Ureter (tissue), 1 donor: ENCODE measurements around the gene ERCC6L. TPM values are rescaled to one million over a fixed set of nuclear protein-coding genes. Genes with fewer than 3 reads are reported as not detected.

ENCODE experiments used
- DNase-seq: peaks from one replicate; pipeline ENCODE4 v3.0.0-alpha.2; 2020; ENCODE audit warnings: low spot score
- total RNA-seq: library from RNA; stranded (reverse); gene quantifications from one replicate; pipeline ENCODE4 v1.2.4, GENCODE V29; 2023
- donor health status: DM: yes; HTN: yes; CAD: no.

ERCC6L gene, protein sequence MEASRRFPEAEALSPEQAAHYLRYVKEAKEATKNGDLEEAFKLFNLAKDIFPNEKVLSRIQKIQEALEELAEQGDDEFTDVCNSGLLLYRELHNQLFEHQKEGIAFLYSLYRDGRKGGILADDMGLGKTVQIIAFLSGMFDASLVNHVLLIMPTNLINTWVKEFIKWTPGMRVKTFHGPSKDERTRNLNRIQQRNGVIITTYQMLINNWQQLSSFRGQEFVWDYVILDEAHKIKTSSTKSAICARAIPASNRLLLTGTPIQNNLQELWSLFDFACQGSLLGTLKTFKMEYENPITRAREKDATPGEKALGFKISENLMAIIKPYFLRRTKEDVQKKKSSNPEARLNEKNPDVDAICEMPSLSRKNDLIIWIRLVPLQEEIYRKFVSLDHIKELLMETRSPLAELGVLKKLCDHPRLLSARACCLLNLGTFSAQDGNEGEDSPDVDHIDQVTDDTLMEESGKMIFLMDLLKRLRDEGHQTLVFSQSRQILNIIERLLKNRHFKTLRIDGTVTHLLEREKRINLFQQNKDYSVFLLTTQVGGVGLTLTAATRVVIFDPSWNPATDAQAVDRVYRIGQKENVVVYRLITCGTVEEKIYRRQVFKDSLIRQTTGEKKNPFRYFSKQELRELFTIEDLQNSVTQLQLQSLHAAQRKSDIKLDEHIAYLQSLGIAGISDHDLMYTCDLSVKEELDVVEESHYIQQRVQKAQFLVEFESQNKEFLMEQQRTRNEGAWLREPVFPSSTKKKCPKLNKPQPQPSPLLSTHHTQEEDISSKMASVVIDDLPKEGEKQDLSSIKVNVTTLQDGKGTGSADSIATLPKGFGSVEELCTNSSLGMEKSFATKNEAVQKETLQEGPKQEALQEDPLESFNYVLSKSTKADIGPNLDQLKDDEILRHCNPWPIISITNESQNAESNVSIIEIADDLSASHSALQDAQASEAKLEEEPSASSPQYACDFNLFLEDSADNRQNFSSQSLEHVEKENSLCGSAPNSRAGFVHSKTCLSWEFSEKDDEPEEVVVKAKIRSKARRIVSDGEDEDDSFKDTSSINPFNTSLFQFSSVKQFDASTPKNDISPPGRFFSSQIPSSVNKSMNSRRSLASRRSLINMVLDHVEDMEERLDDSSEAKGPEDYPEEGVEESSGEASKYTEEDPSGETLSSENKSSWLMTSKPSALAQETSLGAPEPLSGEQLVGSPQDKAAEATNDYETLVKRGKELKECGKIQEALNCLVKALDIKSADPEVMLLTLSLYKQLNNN
- 0.26 TPM for total RNA-seq

DNA sequence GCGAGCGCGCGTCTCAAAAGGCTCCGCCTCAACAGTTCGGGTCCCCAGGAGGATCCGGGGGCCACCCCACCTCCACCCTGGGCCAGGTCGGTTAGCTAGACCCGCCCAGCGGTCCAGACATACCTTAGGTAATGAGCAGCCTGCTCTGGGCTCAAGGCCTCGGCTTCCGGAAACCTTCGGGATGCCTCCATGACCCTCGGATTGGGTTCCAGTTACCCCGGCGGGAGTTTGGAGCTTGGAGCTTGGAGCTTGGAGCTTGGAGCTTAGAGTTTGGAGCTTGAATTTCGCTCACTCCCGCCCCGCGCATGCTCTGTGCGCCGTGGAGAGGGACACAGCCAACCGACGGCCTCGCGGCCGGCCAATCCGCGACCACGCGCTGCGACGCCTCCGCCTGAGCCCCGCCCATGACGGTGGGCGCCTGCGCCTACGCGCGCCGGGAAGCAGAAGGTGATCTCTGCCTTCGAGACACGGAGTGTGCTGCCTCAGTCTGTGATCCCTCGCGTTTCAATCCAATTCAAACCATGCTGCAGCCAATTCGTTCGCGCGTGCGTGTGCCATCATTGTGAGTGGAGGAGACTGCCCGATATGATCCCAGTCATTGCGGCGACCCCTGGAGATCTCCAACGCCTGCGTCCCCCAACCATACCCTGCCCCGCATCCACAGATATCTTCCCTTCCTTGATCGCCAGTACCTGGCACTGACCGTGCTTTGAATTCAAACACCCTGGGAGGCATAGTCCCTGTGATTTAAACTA, at the start of gene ERCC6L:
Gene ERCC6L (minus strand): TSS at position 307 of the 755 bp plus-strand sequence. CDS start 116 bp downstream, at position 191.
- peak; percentile 86 for DNase-seq

DNA sequence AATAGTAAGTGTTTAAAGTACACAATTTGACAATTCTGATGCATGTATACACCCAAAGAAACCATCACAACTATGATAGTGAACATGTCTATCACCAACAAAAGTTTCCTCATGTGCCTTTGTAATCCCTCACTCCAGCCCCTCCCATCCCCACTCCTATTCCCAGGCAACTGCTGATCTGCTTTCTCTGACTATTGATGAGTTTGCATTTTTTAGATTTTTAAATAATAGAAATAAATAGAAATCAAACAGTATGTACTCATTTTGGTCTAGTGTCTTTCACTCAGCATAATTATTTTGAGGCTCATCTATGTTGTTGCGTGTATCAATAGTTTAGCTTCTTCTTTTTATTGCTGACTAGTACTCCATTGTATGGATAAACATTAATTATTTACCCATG, 43.5 kb upstream of the ERCC6L start:
- DNase-seq = no peak

DNA sequence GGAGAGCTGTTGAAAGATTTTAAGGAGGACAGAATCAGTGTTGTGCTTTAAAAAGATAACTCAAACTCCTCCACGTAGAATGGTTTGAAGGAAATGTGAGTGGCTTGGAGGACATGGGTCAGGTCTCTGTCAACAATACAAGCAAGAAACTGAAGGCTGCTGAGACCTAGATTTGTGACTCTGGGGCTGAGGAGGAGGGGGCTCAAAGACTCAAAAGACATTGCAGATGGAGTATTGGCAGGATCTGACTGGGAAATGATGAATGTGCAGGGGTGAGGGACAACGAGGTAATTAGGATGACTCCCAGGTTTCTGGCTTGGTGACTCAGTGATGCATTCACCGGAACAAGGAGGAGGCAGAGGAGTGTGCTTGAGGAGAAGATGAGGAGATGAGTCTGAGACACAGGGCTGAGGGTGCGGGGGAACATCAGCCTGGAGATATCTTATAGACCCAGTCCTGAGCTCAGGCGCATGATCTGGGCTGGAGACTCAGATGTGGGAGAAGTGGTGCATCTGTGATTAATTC, 41.6 kb upstream of the ERCC6L start:
- DNase-seq = no peak

DNA sequence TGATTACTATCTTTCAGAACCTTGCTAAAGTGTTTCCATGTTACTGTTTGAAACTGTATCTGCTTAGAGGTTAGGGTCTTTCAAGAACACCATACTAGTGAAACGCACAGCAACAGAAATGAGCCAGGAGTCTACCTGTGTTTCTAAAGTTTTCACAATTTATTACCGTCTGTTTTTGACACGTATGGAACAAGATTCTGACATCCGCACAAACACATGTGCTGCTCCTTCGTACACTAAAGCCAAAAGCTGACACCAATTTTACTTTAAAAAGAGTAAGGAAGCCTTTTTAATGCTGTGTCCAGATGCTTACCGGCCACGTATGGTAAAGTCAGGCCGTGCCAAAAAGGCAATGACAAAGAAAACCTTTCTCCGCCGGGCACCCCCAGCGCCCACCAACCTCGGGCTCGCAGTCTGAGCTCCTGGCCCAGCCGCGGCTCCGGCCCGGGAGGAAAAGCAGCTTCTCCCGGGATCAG, 37.7 kb upstream of the ERCC6L start:
- no peak for DNase-seq

DNA sequence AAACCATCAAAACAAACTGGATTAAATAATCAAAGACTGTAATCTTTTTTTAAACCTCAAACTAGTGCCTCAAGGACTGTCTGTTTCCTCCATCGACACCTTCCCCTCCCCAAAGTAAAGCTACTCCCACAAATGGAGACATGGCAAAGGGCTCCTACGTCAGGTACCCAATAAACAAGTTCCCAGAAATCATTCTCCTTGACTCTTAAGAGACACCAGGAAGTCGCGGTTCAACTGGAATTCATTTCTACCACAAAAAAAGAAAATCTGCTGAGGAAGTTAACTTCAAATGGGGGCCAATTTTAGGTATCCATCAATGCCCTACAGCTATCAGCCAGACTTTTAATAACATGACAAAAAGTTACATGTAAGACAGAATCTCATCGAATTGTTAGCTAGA, 35.7 kb upstream of the ERCC6L start:
- DNase-seq = no peak

DNA sequence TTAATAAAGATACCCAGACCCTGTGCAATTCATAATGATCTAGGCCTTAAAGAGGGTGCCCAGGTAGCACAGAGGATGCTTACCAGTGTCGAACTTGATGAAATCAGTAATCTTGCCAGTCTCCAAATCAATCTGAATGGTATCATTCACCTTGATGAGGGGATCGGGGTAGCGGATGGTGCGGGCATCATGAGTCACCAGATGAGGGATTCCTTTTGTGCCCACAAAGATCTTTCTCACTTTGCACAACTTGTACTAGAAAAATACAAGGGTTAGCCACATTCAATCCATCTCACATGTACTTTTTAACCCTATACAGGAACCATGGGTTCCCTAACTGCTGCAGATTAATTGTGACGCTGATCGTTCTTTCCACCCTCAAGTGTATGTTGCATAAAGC, 34.9 kb upstream of the ERCC6L start:
- no peak for DNase-seq

DNA sequence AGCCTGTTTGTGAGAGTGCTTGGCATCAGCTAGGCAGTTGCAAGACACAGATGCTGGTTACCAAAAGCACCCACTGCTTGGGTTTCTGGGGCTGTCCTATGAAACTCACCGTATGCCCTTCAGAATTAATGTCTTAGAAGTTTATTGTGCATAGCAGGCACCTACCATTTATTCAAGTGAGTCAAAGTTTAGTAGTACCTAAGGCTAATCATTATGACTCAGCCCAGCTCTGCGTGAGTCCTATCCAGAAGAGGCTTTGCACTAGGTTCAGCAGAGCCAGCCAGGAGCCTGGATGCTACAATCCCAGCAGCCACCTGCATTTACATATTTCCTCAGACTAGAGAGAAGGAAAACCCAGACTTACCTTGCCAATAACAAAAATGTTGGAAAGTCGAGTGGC, 34.0 kb upstream of the ERCC6L start:
- no peak for DNase-seq

DNA sequence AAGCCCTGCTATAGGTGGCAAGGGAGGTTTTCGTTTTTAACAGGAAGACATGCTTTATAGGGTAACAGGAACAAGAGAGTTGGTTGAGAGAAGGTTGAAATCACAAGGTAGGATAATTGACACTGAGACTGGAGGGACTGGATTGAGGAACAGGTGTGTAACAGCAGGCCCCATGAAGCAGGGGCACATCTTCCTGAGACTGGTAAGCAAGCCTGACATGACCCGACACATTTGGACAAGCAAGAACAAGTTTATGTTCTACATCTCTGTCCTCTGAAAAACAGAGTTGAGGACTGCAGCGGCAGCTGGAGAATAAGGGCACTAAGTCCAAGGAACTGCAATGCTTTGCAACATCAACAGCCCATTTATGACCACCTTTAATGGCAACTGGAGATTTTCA, 33.0 kb upstream of the ERCC6L start:
- DNase-seq = peak; percentile 47

DNA sequence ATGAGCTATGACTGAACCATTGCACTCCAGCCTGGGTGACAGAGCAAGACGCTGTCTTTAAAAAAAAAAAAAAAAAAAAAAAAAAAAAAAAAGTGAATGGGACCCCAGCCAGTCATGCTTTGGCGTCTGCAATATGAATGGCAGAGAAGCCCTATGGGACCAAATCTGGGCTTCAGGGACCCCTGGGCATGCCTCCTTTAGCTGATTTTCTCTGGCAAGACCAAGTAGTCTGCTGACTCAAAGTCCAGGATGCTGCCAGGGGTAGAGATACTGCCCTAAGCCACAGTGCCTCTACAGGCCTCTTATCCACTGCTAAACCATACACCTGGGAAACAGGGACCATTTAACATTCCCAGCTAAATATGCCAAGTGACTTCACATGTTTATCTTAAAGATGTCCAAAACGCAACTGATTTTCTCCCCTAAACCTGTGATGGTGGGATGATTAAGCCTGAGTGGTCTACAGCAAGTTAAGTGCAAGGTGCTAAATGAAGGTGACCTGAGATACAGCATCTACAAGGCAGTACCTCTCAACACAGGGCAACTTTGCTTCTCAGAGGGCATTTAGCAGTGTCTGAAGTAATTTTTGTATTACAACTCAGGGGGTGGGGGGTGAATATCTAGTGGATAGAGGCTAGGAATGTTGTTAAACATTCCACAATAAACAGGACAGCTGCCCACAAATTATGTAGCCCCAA, 32.4 kb upstream of the ERCC6L start:
- DNase-seq = no peak

DNA sequence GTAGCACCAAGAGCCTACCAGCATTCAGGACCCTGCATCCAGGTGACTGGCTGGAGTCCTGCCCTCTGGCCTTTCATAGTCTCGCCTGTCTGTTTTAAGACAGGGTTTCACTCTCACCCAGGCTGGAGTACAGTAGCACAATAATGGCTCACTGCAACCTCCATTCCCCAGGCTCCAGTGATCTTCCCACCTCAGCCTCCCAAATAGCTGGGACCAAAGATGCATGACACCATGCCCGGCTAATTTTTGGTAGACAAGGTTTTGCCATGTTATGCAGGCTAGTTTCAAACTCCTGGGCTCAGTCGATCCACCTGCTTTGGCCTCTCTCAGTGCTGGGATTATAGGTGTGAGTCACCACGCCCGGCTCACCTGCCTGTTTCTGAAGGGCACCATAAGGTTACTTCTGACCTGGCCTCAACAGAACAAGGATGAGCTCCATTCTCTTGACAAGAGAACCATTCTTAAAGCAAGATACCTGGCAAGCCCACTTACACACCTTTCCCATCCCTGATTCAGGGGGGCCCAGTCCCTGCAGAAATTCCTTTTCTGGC, 31.6 kb upstream of the ERCC6L start:
- no peak for DNase-seq

DNA sequence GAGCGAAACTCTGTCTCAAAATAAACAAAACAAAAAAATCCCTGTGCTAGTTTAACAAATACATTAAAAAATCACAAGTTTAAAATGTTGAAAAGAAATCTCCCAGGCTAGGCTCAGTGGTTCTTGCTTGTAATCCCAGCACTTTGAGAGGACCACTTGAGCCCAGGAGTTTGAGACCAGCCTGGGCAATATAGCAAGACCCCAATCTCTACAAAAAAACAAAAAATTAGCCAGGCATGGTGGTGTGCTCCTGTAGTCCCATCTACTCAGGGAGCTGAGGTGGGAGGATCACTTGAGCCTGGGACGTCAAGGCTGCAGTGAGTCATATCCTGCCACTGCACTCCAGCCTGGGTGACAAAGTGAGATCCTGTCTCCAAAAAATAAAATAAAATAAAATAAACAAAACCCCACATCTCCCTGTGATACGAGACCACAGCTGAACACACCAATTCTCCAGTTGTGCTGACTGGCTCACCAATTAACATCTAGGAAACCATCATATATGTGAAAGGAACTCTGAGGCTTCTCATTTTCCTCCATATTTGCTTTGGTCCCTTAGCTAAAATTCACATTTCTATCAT, 30.9 kb upstream of the ERCC6L start:
- no peak for DNase-seq

DNA sequence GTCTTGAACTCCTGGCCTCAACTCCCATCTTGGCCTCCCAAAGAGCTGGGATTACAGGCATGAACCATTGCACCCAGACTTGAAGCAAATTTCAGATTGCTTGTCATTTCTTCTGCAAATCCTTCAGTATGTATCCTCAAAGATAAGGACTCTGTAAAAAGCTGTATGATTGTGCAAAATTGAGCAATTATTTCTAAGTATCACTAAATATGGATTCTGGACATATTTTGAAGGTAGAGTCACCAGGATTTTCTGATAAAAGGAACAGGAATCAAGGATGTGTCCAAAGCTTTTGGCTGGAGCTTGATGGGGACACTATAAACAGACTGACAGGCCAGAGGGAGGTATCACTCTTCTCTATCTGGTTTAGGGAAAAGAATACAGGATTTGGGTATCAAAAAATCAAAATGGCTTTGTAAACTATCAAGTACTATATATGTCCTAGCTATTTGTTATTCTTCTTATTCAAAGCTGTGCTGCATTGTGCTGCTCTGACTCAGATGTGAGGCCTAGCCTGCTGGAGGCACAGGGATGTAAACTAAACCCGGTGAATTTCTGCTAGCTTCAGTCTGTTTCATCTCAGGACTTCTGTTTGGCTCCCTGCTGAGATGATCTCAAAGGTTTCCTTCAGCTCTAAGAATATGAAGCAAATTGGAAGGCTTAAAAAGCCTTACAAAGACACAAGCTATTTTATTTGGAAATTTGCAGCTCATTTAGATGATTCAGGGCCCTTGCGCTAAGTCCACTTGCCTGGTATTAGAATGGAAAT, 30.0 kb upstream of the ERCC6L start:
- DNase-seq = no peak

DNA sequence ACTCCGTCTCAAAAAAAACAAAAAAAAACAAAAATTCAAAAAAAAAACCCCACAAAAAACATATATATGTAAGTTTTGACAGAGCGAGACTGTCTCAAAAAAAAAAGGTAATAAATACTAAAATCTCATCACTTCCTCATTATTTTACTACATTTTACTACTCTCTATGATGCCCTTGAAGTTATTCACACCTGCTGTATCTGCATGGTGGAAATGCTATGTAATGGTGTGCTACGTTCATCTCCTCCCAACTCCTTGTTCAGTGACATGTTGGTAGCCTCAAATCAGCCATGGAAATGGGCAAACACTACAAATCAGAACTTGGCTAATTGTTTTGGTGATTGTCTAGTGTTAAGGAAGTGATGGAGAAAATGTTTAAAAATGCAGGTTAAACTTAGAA, 26.4 kb upstream of the ERCC6L start:
- no peak for DNase-seq

DNA sequence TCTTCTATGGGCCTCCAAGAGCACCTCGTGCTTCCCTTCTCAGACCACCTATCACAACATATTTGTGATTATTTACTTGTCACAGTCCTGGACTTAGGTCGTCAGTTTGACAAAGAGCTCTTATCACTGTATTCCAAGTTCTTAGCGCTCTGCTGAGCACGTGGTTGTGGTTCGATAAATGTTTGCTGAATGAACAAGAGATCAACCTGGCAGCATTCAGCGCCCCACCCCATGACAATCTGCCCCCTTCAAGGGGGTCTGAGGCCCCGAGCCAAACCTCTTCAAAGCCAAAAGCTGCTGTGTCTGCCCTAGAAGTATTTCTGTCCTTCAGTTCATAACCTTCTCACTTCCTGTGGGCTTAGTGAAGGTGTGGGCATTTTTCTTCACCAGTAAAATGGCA, 23.2 kb upstream of the ERCC6L start:
- DNase-seq = no peak

DNA sequence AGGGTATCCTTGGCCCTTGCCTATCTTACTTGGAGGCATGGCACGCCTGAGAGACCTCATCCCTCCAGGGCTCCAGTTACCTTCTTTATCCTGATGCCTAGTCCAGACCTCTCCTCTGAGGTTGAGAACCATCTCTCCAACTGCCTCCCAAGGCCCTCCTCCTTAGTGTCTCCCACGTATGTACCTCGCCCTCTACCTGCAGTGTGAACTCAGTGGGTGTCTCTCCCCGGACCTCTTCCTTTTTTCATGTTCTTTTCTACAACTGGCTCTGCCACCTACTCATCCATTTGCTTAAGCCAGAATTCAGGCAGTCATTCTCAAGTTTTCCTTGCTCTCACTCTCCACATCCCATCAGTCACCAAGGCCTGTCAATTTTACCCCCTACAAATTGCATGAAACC, 21.6 kb upstream of the ERCC6L start:
- DNase-seq = no peak

DNA sequence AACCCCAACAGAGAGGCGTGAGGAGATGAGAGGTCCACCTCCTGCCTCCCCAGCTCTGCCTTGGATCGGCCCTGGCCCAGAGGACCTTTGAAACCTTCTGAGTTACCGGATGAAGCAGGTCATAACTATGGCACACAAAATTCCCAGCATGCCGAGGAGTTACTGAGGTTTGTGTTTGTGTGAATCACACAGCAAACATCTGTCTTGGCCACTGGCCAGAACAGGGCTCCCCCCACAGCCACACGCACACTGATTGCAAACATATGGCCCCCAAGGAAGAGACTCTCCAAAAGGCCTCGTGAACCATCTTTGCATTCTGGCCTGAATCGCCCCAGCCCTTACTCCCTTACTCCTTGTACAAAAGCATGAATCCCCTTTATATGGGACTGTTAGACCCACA, 19.3 kb upstream of the ERCC6L start:
- DNase-seq = no peak

DNA sequence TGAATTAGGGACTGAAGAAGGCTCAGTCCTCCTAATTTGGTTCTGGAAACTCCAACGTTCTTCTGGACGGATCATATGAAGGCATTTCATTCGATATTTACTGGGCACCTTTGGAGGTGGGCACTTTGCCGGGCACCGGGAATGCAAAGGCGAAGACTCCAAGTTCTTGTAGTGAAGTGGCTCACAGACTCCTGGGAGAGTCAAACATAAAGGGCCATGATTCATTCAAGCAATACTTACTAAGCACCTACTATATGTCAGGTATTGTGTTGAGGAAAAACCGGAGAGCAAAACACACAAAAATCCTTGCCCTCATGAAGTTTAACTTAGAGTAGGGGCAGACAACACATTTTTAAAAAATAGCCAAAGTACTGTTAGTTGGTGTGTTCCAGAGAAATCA, 17.0 kb upstream of the ERCC6L start:
- no peak for DNase-seq

DNA sequence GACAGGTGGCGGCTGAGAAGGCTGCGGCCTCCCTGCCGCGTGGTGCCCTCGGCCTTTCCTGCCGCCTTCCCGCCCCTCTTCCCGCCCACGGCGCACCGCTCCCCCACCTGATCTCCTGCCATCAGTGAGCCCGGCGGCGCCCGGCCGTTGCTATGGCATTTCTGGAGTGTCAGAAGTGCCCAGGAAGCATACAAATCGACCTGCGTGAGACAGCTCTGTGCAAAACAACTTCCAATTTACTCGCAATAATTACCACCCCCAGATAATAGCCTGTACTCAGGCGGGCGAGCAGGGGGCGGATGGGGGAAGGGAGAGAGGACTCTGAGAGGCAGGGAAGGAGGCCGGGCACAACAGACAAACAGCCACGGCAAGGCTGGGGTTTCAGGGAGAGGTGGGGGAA, 16.6 kb upstream of the ERCC6L start:
- DNase-seq = no peak

DNA sequence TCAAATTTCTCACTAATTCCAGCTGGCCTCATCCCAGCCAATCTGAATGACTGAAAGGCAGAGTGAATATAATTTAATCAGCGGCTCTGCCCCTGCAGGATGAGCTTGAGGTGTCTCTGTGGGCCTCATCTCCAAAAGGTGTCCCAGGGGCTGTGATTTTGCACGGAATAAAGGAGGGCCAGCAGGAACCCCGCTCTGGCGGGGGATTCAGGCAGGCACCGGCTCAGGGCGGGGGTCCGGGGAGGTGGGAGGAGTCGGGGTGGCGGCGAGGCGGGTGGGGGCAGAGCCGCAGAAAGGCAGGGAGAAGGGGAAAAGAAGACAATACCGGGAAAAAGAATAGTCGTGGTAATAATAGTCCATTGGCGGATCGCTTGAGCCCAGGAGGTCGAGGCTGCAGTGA, 16.0 kb upstream of the ERCC6L start:
- DNase-seq = no peak
